ENCODE data around the gene EEF1G.
"Not testable (repeated sequence)": the region's sequence is repeated elsewhere in the genome, so short reads cannot be mapped to it uniquely, and the experiment has no call there.

EEF1G gene

DNA sequence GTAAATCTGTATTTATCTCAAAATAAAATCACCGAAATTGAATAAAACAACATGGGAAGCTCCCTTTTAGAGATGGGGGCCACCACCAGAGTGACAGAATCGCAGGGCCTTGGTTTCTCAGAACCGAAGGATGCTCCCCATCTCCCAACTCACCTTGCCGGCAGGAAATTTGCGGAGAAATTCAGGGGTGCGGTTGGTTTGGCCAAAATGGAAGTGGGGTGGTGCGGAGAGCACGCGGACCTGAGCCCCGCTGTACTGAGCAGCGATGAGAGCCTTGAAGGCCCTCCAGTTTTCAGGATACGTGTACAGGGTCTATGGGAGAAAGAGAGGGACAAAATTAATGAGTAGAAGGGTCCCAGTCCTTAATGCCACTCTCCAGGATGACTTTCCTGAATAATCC, 1.3 kb downstream of the EEF1G start:
- TF ChIP-seq, protein P1, sequence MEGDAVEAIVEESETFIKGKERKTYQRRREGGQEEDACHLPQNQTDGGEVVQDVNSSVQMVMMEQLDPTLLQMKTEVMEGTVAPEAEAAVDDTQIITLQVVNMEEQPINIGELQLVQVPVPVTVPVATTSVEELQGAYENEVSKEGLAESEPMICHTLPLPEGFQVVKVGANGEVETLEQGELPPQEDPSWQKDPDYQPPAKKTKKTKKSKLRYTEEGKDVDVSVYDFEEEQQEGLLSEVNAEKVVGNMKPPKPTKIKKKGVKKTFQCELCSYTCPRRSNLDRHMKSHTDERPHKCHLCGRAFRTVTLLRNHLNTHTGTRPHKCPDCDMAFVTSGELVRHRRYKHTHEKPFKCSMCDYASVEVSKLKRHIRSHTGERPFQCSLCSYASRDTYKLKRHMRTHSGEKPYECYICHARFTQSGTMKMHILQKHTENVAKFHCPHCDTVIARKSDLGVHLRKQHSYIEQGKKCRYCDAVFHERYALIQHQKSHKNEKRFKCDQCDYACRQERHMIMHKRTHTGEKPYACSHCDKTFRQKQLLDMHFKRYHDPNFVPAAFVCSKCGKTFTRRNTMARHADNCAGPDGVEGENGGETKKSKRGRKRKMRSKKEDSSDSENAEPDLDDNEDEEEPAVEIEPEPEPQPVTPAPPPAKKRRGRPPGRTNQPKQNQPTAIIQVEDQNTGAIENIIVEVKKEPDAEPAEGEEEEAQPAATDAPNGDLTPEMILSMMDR (IDR thresholded peaks at IDR 0.05): no peak
- H3K4me1 ChIP-seq: peaks cover 0 to 35% (median 20%) of the 10 kb centered on the region in 4 donors
- intact Hi-C loops (cut with DNase I; ENCODE audit: low total_unique reads): no loop called here
- H3K9me3 ChIP-seq: no peaks in the 10 kb centered on the region
- DNase-seq: no peak
- peak overlapping the region; percentile 71 to 82 for H3K4me3 ChIP-seq
- H3K27ac ChIP-seq: peak overlapping the region; percentile 82 to 95
- no peaks in the 10 kb centered on the region for H3K27me3 ChIP-seq
- H3K36me3 ChIP-seq: peaks cover 42 to 67% (median 47%) of the 10 kb centered on the region in 3 donors

DNA sequence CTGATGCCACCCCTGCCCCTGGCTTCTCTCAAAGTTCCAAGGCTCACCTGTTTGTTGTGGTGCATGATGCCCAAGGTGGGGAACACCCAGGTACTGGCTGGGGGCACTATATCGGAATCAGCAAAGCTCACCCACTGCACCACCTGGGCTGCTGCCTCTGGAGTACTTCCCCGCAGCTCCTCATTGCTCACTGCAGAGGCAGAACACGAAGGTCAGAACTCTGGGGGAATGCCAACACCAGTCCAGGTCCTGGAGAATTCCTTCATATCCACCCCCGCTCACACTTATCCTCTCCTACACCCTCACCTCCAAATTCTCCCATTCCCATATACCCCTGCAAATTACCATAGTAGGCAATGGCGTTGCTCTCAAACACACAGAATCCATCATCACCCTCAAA, 2.2 kb downstream of the EEF1G start:
- intact Hi-C loops (cut with DNase I; ENCODE audit: low total_unique reads); DNase-seq; H3K9me3 ChIP-seq; H3K4me3 ChIP-seq; H3K27me3 ChIP-seq: not testable (repeated sequence)
- peaks cover 51 to 67% (median 55%) of the 10 kb centered on the region in 3 donors for H3K36me3 ChIP-seq
- H3K27ac ChIP-seq: peak overlapping the region in 1 of 2 donors; percentile 82
- peaks cover 0 to 35% (median 20%) of the 10 kb centered on the region in 4 donors for H3K4me1 ChIP-seq

DNA sequence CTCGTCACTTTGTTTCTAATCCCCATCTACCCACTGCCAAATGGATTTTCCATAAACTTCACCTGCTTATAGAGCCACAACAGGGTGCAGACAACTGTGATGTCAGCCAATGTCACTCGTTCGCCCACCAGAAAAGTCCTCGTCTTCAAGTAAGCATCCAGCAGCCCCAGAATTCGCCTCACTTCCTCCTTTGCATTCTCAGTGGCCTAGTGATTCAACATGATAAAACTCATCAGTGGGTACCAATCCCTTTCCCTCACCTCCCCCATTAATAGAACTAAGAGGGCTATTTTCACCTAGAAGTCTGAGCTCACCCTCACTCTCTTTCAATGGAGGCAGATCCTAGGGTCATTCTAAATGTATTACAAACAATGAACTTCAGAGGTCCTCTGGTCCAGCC, 2.8 kb downstream of the EEF1G start:
- H3K9me3 ChIP-seq; DNase-seq; H3K27ac ChIP-seq; H3K4me3 ChIP-seq; intact Hi-C loops (cut with DNase I; ENCODE audit: low total_unique reads); H3K27me3 ChIP-seq: not testable (repeated sequence)
- H3K4me1 ChIP-seq: peaks cover 0 to 34% (median 19%) of the 10 kb centered on the region in 4 donors
- peaks cover 50 to 67% (median 55%) of the 10 kb centered on the region in 3 donors for H3K36me3 ChIP-seq

DNA sequence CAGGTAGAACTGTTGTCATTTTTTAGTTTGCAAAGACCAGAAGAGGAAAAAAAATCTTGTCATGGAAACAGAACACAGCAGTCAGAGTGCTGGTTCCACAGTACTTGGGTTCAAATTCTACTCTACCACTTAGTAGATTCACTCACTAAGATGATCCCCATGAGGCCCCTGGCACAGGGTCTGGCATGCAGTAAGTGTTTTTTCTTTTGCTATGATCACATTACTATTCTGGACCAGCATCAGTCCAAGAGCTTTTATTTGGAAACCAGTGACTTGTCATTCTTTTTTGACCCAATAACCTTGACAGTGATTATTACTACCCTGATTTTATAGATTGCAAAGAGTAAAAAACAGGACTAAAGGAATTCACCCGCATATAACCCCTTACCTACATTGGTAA, 4.1 kb downstream of the EEF1G start:
- TF ChIP-seq, protein P1 (IDR thresholded peaks at IDR 0.05): no peak
- no peaks in the 10 kb centered on the region for H3K9me3 ChIP-seq
- H3K36me3 ChIP-seq: peaks cover 59 to 76% (median 65%) of the 10 kb centered on the region in 3 donors
- no peak for DNase-seq
- no peaks in the 10 kb centered on the region for H3K27me3 ChIP-seq
- intact Hi-C loops (cut with DNase I; ENCODE audit: low total_unique reads): no loop called here
- H3K4me1 ChIP-seq: peaks cover 0 to 21% (median 8%) of the 10 kb centered on the region in 4 donors
- H3K4me3 ChIP-seq: no peak overlapping the region
- peak overlapping the region in 1 of 2 donors; percentile 10 for H3K27ac ChIP-seq

DNA sequence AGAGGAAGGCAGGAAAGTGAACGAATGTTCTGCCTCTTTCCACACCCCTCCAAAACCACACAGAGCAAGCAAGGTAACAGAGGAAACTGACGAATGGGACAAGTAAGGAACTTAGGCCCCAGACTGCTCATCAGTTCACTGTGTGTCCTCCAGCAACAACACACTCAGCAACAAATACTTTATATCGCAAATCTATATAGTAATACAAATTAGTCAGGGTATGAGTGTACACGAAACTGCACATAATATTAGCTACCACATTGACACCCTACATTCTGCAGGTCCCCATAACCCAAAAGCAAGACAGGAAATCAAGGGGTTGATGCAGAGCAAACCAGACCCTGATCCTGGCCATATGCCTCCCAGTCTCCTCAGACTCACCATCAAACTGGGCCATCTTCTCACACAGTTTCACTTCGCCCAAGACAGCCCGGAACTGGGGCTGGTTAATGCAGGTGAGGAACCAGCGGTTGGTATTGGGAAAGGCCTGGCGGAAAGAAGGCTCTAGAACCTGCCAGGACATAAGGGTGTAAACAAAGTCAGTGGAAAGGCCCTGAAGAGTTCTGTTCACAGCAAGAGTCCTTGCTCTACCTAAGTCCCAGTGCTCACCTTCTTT, 6.6 kb downstream of the EEF1G start:
- Histone ChIP-seq H3K27ac (no peak overlapping the region), H3K9me3 (no peaks in the 10 kb centered on the region), H3K4me3 (no peak overlapping the region), H3K27me3 (no peaks in the 10 kb centered on the region), H3K4me1 (peaks cover 0 to 14% (median 6%) of the 10 kb centered on the region in 4 donors), H3K36me3 (peaks cover 59 to 99% (median 72%) of the 10 kb centered on the region in 3 donors)
- DNase-seq: no peak
- intact Hi-C loops (cut with DNase I; ENCODE audit: low total_unique reads): no loop called here
- TF ChIP-seq, protein P1 (IDR thresholded peaks at IDR 0.05): no peak

DNA sequence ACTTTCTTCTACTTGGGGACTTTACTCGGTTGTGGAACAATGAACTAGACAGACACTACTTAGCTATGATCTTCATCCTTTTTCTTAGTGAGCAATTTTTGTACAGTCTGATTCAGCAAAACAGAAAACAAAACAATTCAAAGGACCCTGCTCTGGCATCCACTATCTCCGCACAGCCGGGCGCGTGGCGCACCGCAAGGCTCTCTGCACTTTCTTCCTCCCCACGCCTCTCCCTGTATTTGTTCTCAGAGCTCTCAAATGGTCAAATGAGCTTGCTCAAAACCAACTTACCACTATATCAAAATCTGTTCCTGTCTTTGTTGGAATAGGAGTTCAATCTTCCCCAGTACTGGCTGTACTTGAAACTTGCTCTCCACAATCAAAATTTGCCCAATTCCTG, 7.4 kb downstream of the EEF1G start:
- peaks cover 51 to 95% (median 68%) of the 10 kb centered on the region in 3 donors for H3K36me3 ChIP-seq
- peaks cover under 1 to 13% (median 4%) of the 10 kb centered on the region in 4 donors for H3K4me1 ChIP-seq
- H3K9me3 ChIP-seq: no peaks in the 10 kb centered on the region
- TF ChIP-seq, protein P1 (IDR thresholded peaks at IDR 0.05): no peak
- DNase-seq: no peak
- H3K27me3 ChIP-seq: no peaks in the 10 kb centered on the region
- no peak overlapping the region for H3K4me3 ChIP-seq
- H3K27ac ChIP-seq: no peak overlapping the region
- intact Hi-C loops (cut with DNase I; ENCODE audit: low total_unique reads): no loop called here

Data from tibial artery (tissue), 4 donors.